Activated CD4-positive, alpha-beta T cell treated with anti-CD3 and anti-CD28 coated beads for 48 hours (primary cell): ENCODE data around the gene C6orf47.

Source experiments
- DNase-seq: peaks from one replicate; pipeline ENCODE4 v3.0.0-alpha.2; 2020

C6orf47 gene

DNA sequence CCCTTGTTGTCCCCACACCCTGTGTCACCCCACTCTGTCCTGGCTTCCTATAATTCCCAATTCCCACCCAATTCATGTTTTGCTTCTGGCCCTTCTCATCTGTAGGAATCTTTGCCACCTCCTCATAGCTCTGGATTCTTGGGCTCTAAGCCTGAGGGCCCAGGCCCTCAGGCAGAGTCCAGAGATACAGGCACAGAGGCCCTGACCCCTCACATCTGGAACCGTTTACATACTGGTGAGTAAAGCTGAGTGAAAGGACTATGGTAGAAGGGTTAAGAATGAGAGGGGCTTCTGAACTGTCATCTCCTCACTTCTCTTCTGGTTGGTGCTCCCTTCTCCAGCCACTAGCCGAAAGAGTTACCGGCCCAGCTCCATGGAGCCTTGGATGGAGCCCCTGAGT, 26.4 kb downstream of the C6orf47 start:
- DNase-seq: no peak

DNA sequence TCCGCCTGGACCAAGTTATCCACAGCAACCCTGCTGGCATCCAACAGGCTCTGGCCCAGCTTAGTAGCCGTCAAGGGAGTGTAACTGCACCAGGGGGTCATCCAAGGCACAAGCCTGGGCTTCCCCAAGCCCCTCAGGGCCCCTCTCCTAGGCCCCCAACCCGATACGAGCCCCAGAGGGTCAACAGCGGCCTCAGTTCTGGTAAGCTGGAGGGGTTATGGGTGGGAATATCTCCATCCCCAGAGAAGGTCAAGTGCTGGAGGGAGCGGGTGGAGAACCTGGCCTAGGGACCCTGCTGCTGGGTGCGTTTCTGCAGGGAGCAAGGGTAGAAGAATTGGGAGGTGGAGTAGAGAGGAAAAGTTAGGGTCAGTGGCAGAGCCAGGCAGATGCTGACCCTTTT, 27.1 kb downstream of the C6orf47 start:
- no peak for DNase-seq

DNA sequence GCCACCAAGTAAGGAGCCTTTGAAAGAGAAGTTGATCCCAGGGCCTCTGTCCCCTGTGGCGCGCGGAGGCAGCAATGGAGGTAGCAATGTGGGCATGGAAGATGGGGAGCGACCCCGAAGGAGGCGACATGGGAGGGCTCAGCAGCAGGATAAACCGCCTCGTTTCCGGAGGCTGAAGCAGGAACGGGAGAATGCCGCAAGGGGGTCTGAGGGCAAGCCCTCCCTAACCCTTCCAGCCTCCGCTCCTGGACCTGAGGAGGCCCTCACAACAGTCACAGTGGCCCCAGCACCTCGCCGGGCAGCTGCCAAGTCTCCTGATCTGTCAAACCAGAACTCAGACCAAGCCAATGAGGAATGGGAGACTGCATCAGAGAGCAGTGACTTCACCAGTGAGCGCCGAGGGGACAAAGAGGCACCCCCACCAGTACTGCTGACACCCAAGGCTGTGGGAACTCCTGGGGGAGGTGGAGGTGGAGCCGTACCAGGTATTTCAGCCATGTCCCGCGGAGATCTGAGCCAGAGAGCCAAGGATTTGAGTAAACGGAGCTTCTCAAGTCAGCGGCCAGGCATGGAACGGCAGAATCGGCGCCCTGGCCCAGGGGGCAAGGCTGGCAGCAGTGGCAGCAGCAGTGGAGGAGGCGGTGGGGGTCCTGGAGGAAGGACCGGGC, 28.2 kb downstream of the C6orf47 start:
- DNase-seq: no peak

DNA sequence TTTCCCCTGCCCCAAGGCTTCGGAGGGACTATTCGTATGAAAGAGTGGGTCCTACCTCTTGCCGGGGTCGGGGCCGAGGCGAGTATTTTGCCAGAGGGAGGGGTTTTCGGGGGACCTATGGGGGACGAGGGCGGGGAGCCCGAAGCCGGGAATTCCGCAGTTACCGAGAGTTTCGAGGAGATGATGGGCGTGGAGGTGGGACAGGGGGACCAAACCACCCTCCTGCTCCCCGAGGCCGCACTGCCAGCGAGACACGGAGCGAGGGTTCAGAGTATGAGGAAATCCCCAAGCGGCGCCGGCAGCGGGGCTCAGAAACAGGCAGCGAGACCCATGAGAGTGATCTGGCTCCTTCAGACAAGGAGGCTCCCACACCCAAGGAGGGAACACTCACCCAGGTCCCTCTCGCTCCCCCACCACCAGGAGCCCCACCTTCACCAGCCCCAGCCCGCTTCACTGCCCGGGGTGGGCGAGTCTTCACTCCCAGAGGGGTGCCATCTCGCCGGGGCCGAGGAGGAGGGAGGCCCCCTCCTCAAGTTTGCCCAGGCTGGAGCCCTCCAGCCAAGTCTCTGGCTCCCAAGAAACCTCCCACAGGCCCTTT, 28.8 kb downstream of the C6orf47 start:
- no peak for DNase-seq

DNA sequence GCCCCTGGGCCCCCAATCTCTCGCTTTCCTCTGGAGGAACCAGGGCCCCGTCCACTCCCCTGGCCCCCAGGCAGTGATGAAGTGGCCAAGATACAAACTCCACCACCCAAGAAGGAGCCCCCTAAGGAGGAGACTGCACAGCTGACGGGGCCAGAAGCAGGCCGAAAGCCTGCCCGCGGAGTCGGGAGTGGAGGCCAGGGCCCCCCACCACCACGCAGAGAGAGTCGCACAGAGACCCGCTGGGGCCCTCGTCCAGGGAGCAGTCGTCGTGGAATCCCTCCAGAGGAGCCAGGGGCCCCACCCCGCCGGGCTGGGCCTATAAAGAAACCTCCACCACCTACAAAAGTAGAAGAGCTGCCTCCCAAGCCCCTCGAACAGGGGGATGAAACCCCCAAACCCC, 29.4 kb downstream of the C6orf47 start:
- DNase-seq: no peak

DNA sequence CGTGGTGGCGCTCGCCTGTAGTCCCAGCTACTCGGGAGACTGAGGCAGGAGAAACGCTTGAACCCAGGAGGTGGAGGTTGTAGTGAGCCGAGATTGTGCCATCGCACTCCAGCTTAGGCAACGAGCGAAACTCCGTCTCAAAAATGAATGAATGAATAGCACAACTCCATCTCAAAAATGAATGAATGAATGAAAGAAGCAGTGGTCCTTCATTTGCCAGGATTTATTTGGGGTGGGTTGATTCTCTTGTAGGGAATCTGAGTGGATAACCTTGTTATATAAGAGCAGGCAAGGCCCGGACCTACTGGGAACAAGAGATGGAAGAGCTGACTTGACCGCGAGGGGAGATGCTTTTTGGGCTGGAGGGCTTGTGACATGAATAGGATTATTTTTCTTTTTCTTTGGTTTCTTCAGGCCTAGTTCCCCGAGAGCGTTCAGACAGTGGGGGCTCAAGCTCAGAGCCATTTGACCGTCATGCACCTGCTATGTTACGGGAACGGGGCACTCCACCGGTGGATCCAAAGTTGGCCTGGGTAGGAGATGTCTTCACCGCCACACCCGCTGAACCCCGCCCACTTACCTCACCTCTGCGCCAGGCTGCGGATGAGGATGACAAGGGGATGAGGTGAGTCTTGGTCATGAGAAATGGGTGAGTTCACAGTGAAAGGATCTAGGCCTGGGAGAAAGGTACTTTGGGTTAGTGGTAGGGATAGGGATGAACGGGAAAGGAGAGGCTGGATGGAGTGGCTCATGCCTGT, 30.2 kb downstream of the C6orf47 start:
- DNase-seq: no peak

DNA sequence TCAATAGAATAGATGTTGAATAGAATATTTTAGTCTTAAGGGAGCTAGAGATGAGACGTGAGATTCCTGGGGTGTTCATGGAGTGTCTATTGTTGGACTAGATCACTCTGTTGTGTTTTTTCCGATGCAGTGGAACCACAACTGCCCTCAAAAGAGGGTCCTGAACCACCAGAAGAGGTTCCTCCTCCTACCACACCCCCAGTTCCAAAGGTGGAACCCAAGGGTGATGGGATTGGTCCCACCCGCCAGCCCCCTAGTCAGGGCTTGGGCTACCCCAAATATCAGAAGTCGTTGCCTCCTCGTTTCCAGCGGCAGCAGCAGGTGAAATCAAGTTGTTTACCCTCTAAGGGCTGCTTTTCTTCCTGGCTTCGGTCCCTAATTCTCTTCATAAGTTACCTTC, 31.6 kb downstream of the C6orf47 start:
- DNase-seq: no peak

DNA sequence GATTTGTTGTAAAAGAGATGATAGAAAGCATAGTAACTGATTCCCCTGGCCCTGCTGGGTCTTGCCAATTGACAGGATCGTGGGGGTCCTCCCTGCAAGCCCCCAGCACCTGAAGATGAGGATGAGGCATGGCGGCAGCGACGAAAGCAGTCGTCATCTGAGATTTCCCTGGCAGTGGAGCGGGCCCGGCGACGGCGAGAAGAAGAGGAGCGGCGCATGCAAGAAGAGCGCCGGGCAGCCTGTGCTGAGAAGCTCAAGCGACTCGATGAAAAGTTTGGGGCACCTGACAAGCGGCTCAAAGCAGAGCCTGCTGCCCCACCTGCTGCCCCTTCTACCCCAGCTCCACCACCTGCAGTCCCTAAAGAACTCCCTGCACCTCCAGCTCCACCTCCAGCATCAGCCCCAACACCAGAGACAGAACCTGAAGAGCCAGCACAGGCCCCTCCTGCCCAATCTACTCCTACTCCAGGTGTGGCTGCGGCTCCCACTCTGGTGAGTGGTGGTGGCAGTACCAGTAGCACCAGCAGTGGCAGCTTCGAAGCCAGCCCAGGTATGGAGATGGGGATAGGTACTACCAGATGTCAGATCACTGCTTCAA, 32.8 kb downstream of the C6orf47 start:
- DNase-seq: no peak

DNA sequence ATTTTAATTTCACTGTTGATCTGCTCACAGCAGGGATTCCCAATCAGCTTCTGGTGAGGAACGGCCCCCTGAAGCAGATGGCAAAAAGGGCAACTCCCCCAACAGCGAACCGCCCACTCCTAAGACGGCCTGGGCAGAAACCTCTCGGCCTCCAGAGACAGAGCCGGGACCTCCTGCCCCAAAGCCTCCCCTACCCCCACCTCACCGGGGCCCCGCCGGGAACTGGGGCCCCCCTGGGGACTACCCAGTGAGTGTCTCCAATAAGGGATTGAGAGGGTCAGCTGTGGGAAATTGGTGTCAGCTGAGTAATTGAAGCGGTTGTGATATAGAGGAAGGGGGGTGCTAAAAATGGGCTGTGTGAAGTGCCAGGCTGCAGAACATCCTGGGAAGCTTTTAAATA, 33.6 kb downstream of the C6orf47 start:
- no peak for DNase-seq

DNA sequence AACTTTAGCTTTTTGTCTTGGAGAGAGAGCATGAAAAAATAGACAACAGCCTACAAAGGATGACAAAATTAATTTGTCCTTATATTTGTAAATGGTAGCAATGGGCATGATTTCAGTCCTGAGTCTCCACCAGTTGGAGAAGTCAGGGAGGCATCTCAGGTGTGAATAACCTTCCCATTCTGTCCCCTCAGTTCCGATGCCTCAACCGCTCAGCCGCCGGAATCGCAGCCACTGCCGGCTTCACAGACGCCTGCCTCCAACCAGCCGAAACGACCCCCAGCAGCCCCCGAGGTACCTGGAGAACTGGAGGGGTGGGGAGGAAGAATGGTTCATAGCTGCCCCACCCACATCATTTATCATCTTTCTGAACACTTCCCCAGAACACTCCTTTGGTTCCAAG, 36.5 kb downstream of the C6orf47 start:
- DNase-seq: no peak

DNA sequence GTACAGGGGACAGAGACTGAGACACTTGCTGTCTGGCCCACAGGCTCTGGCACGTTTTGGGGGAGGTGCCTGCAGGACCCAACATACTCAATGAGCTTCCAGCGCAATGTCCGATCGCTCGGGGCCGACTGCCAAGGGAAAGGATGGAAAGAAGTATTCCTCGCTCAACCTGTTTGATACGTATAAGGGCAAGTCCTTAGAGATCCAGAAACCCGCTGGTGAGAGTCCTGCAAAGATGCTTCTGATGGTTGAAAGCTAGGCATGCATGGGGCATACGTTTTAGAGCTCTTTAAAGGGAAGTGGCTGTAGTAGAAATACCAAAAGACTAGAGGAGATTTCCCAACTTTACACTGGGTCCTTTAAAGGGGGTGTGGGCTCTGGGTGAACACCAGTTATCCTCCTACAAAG, 37.9 kb downstream of the C6orf47 start:
- no peak for DNase-seq

DNA sequence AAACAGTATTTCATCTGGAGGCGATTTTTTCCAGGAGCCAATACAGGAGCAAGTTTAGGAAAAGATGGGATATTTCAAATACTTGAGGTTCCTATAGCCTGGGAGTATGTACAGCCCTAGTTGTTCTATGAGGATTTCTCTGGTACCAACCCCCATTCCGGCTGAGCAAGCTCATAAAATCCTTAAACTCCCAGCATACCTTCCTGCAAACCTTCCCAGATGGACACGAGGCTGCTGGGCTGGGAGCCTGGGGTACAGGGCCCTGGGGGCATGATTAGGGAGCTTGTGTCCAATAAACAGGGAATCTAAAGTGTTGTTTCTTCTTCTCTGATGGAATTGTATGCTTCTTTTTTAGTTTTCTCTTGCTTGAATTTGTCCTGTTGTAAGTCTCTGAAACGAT, 38.6 kb downstream of the C6orf47 start:
- DNase-seq: no peak

DNA sequence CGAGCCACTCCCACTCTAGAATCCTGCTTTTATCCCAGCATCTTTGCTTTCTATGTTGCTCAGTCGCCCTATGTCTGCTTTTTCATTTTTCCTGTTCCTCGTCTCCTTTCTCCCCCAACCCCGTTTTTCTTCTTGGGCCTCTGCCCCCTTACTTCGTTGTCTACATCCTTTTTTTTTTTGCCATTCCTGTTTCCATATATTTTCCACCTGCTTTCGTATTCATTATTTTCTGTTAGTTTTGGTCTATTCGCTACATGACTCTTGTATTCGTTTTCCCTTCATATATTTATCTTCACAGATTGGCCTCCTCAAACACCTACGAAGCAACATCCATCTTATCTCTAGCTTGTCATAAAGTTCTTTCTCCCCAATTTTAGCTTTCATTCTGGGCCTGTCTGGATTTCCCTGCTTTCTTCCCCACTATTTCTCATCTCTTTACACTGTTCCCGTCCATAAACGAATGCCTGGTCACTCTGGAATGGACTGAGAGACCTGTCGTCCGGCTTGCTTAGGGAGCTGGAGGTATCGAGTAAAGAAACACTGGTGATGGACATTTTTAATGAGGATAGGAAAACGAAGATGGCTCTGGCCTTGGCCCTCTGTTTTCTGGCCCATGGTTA, 39.1 kb downstream of the C6orf47 start:
- no peak for DNase-seq

DNA sequence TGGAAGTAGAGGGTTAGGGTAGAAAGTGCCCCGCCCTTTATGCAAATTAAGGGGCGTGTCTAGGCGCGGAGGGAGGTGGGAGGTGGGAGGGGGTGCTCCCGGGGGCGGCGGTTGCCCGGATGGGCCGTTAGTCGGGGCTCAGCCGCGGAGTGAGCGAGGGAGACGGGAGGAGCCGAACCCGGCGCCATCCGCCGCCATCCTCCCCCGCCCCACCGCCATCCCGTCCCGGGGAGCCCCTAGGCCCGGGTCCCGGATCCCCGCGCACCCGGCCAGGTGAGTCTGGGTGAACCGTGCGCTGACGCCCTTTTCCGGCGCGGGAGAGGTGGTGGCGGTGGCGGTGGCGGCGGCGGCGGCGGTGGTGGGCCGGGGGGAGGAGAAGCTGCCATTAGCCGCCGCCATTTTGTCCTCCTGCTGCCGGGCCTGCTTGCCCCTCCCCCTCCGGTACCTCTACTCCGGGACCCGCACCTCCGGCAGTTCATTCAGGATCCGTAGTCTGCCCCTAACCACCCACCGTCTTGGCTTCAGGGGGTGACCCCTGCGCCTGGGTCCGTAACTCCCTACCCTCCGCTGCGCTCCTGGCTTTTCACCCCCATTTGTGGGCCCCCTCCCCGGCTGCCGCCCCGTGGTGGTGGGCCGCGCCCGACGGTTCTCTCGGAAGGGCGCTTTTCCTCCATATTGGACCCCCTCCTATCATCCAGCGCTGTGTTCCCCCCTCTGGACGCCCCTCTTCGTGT, 39.8 kb downstream of the C6orf47 start, which contains the start of gene PRRC2A:
Gene PRRC2A, plus strand, starts transcription at position 130 of the 734 bp plus-strand sequence. CDS start 2,075 bp downstream, outside the sequence.
- DNase-seq: peak; percentile 98

DNA sequence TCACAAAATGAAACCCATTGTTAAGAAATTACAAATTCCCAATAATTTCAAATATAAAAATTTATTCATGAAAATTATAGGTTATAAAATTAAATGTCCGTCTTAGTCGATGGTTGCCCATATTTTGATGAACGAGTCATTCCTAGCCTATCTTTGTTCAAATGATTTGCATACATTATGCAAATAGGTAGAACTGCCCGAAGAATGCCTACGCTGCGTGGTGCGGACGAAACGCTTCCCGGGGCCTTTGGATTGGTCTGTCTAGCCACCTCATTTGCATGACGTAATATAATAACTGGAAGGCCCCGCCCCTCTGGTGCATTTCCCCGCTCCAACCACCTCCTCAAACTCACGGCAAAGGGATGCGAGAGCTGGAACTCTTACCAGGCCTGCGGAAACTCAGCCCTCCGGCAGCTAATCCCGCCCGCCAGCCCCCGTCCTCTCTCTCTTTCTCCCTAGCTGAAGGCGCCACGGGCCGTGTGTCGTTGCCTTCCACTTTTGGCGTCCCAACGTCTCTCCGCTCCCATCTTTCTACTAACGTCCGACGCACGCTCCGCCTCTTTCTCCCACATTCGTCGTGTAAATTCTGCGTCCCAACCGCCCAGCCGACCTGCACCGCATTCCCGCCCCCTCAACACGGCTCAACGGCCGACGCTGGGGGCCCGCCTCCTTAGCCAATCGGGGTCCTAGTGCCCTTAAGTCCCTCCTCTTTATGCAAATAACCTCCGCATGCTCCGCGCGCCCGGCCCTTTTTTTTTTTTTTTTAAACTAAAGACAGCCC, 40.6 kb downstream of the C6orf47 start:
- DNase-seq: peak; percentile 98

DNA sequence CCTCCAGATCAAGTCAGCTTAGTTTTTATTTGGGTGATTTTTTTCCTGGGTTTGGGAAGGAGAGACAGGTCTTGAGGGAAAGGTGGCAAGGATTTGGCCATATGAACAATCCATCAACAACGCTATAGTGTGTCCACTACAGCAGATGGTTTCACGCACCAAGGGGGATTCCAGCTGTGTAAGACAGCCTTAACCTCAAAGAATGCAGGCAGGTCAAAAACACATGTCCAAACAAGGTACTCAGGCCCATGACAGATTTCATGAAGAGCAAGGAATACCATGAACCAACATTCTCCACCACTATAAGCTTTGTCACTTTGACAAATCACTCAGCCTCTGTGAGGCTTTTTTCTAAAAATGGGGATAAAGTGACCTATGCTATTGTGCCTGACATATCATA, 43.6 kb downstream of the C6orf47 start:
- no peak for DNase-seq

DNA sequence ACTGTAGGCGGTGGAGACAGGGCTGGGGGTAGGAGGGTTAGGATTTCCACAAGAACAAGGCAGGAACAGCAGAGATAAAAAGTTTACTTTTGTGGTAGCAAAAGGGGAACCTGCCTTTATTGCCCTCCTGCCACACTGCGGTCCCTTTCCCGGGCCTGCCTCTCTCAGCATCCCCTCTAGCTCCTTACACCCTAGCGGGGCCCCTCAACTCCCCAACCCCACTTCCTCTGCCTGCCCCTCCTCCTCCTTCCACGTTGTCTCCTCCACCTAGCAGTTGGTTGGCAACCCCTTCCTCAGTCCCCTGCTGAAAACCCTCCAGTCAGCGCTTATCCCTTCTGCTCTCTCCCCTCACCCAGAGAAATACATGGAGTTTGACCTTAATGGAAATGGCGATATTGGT, 44.8 kb downstream of the C6orf47 start:
- DNase-seq: peak; percentile 51

DNA sequence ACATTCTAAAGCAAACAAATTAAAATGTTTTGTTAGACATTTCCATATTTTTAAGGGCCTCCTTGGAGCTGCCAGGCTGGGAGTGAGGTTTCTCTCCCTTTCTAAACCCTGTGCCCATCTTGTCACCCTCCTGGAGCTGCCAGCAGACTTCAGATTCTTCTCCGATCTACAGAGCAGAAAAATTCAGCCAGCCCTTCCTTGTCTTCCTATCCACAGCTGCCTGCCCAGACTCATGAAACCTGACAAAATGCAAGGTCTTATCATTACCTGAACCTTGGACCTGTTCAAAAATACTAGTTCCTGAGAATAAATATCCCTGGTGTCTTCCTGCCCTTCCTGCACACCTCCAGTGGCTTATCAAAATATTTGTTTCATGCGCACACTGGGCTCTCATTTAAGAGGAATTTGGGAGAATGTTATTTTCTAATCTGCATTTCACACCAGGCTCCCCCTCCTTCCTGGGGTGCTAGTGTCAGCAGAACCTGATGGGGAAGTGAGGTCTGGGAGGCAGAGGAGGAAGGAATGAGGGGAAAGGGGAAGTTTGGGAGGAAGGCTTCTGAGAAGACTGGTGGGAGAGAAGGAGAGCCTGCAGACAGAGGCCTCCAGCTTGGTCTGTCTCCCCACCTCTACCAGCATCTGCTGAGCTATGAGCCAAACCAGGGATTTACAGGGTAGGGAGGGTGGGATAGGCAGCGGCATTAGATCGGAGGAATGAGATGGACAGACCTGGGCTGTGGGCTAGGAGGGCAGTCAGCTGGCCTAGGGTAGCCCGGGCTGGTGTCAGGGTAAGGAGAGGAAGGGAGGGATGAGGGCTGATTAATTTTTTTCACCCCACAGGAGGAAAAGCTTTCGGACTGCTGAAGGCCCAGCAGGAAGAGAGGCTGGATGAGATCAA, 45.6 kb downstream of the C6orf47 start, which contains the start of gene AIF1:
Gene AIF1, plus strand, starts transcription at position 551 of the 895 bp plus-strand sequence. Its CDS starts 96 bp downstream, at position 647.
- no peak for DNase-seq

DNA sequence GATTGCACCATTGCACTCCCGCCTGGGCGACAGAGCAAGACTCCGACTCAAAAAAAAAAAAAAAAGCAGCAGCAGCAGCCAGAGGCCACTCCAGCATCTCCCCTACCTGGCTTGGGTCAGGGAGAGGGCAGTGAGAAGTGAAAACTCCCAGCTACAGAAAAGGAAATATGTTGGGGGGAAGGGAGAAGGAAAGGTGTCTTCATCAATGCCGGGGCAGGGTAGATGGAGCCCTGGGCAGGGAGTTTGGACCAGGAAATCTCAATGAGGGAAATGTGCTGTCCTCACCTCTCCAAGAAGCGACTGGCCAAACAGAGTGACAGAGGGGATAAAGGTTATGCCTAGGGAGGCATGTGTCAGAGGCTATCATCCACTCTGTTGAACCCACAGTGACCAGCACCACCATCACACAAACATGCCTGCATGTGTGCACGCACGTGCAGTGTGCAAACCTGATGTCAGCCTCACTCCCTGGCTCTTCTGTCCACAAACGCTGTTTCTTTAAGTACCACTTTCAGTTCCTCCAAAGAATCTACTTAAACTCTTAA, 46.4 kb downstream of the C6orf47 start:
- DNase-seq: no peak

DNA sequence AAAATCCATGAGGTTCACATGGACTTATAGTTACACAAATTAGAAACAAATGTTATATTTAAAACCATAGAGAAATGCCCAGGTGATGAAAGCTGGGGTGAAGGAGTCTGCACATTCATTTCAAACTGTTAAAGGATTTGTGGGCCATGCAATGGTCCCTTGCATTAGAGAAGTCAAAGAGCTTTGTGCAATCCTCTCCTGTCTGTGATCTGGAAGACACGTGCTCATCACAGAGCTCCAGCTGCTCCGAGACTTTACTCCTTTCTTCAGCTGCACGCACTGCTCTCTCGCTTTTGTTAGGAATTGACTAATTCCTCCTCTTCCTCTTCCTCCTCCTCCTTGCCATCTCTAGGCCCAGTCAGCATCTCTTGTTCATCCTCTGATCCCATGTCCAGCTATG, 49.6 kb downstream of the C6orf47 start:
- no peak for DNase-seq
